NCI-H2107 treated with DMSO at 0.1 percent for 48 hours (cell line): ENCODE data around the gene CLEC20A.
"Not testable (repeated sequence)": the region's sequence is repeated elsewhere in the genome, so short reads cannot be mapped to it uniquely, and the experiment has no call there.

Source experiments
- DNase-seq: peaks from one replicate; lab custom pipeline; 2025; ENCODE audit not compliant: unreplicated experiment; lab: John Stamatoyannopoulos, UW

CLEC20A gene

DNA sequence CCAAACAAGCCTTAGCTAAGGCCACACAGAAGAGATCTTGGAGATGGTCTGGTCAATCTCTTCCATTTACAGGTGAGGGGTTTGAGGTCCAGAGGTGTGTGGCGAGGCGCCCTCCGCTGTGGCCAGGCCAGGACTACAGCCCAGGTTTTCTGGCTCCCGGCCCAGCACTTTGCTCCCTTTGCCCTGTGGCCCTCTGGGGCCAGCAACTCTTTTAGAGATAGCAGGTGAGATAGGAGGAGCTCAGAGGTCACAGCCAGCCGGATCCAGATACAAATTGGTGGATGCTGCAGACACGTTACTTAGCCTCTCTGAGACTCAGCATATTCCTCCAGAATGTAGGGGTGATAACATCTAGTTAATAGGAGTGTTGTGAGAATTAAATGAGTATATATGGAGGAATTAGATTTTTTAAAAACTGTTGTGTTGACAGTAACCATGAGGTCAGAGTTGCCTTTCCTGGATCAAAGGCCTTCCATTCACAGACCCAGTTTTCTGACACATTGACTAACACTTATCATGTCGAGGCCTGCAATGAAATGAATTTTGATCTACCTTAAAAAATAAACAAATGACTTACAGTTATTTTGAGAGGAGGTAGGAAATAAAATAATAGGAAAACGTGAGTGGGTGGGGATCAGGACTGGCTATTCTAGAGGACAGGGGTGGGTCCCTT, 32.7 kb upstream of the CLEC20A start:
- no peak for DNase-seq

DNA sequence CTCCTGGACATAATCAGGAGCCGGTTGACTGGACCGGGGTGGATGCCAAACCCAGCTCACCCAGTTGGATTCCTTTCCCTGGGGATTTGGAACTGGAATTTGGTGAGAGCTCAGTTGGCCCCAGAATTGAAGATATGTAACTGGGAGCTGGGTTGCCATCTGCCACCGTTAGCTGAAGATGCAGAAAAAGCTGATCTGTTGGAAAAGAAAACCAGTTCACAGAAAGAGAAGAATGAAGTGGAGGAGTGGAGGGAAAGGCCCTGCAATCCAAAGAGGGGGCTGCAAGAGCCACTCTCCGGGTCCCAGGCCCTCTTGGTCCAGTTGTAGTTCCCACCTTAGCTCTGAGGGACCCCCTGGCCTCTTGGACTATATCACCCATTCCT, 32.2 kb upstream of the CLEC20A start:
- DNase-seq, result no peak

DNA sequence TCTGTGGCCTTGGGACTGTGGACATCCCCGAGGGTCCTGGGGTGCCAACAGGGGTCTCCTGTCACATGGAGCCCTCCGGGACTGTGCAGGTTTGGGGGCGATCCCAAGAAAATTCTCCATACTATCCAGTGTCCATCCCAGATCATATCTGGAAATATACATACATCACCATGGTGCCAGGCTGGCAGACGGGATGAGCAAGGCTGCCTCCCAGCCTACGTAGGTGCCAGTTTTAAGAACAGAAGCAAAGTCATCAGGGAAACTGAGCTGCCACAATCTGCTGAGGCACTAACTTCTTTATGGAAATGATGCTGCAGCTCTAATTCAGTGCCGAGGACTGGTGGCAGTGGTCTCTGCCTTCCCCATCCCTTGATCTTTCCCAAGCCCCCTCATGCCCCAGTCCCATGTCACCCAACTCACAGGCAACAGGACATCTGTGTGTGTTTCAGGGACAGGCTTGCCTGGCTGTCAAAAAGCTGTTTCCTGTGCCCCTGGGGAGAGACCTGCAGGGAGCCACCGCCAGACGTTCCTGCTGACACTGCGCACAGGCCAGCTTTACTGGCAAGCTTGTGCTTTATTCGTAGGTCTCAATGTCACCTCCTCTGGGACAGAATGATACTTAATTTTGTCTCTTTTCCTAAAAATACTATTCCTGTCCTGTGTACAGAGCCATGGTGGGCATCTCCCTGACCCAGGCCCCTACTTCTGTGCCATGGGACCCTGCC, 31.6 kb upstream of the CLEC20A start:
- DNase-seq, result no peak

DNA sequence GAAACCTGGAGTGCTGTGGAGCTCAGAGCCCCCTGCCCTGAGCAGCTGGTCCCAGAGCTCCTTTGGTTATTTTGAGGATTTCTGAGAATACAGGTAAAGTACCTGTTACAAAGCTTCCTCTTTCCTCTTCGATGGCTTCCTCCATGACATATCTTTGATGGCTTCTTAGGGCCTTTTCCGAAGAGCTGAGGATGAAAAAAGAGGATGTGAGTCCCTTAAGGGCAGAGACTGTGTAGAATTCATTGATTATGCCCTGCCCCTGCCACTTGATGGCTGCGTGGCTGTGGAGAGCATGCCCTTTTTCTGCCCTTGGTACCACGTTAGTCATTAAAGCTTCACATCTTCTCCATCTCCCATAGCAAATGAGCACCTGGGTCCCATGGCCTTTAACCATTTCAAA, 30.4 kb upstream of the CLEC20A start:
- no peak for DNase-seq

DNA sequence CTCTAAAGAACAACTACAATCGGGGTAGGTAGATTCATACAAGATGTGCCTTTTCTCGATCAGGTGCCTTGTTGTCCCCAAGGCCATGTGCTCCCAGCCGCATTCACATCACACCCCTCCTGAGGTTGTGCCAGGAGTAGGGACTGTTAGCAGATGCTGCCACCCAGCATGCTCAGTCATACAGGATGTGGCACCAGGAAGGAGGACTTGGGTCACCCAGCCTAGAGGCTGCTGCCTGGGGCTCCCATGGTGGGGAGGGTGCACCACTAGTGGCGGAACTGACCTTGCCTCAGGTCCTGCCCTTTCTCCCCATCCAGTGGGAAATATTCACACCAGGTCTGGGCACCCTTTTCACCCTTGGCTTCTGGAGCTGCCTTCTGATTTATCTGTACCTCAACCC, 24.5 kb upstream of the CLEC20A start:
- DNase-seq, result no peak

DNA sequence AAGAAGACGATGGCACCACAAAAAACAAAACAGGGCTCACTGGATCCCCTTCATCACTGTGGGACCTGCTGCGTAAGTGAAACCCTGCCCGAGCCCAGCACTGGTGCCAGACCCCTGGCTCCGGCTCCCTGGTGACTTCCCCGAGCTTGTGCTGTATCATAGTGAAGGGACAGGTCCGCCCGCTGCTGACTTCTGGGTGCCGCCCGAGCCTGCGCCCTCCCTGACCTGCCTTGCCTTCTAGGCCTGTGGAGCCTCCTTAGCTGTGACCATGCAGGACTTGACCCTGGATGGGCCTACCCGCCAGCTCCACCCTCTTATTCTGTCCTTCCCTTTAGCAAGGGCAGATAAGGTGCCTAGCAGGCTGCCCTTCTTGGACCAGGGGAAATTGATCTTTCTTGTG, 24.0 kb upstream of the CLEC20A start:
- DNase-seq, result no peak

DNA sequence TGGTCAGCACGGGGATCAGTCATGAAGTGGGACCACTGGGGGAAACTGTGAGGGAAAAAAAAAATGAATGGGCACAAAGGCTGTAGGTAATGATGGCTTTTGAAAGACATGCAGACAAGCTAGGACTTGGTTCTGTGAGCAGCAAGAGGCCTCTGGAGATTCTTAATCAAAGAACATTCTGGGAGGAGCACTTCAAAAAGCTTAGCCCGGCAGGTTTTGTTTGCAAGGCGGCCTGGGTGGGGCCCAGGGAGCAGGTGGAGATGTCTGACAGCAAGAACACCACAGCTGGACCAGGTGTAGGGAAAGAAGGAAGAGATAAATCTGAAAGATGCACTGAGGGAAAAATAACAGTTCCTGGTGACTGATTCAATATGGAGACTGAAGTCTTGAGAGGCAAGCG, 22.1 kb upstream of the CLEC20A start:
- no peak for DNase-seq

DNA sequence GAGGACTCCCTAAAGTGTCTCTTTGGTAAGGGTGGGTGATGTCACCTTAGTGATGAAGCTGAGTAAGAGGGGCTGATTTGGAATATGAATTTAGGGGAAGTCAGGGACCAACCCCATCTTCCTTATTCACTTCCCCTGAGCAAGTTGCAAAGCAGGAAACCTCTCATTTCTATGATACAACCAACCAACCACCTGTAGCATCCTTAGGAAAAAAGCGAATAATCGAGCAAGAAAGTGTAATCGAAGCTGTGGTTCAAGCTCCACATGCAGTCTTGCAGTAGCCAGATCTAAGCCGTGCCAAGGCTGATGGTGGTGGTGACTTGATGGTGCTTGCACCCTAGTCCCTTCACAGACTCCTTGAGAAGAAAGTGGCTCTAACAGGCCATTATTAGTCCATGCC, 19.3 kb upstream of the CLEC20A start:
- no peak for DNase-seq

DNA sequence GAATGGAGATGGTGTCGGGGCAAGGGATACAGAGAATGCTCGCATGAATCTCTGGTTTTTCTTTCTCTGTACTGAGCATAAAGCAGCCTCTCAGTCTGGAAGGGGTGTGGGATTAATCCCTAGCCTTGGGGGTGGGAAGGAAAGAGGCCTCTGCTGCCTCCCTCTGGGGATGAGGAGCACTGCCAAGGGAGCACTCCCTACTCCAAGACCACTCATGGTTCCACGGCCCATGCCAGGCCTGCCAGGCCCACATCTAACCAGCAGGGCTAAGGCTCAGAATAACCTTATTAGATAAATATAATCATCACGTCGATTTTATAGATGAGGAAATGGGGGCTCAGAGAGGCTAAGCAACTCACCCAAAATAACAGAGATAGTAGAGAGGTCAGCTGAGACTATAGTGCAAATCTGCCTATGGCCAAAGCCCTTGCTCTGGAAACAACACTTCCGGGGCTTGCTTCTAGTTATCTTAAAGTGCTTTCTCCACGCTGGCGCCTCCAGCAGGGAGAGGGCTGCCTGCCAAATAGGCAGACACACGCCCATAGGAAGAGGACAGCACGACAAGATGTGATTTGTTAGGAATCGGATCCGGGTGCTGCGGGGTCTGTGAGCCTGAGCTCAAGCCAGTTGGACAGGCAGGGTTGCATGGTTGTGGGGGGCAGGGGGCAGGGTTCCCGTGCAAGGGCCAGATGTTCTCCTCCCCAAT, 16.7 kb upstream of the CLEC20A start:
- no peak for DNase-seq

DNA sequence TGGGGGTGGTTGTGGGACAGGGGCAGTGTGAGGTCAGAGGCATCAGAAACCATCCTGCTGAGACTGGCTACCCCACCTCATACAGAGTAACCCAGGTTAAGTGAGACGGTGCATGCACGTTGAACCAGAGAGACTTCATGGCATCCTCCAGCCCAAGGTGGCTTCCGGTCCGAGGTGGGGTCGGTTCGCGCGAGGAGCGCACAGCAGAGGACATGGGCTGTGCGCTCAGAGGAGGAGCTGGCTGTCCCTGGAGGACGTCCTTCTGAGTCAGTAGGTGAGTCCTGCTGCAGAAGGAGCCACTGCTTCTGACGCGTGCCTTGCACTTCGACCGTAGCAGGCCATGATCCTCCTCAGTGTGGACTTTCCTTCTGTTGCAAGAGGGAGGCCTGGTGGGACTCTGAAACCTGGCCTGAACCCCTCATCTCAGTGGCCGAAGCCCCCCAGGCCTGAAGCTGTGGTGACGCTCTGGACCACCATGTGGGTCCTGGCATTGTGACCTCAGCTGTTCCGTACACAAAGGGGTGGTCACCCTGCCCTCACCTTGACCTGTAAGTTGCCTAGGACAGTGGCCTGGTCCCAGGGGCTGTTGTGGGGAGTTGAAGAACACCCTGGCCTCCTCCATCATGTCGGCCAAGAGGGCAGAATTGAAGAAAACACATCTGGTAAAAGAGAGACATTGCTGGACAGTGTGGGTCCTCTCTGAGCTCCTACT, 16.0 kb upstream of the CLEC20A start, which contains the start of gene TEX35:
Gene TEX35, plus strand, starts transcription at position 544 of the 712 bp plus-strand sequence. Its CDS starts 80 bp downstream, at position 624.
- DNase-seq, result no peak

DNA sequence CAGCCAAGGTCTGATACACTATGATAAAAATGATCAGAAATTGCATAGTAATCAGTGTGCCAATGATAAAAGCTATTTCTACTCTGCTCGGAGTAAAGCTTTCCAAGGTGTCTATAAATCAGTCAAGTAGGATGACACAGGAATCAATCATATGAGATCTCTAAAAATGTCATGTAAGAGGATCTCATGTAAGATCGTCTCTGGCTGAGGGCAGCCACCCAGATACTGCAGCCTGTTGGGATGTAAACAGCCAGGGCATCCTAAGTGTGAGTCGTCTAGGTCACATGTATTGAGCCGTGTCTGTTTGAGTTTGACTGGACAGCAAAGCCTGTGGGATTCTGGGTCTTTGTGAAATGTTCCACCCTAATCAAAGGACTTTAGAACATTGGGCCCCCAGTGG, 13.4 kb upstream of the CLEC20A start:
- no peak for DNase-seq

DNA sequence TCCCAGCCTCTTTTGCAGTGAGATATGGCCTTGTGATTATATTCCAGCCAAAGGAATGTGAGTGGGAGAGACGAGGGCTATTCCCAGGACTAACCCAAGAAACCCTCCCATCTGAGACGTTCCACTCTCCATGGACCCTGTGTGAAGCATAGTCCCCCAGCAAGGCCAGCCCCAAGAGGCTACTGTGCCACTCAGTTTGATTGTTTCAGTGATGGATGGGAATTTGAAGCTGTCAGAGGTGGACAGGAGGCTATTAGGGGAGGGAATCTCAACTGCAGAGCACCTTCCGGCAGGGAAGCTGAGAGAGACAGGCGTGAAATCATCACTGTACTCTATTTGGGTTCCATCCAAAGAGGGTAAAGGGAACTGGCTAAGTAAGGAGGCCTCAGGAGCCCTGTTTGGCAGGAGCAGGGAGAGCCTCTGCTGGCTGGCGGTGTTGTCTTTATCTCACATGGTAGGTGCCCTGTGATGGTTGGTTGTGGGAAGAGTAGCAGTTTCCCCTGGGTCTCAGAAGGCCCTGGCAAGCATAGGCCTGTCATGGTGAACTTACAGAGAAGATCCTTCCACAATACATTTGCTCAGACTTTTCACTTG, 12.7 kb upstream of the CLEC20A start:
- no peak for DNase-seq

DNA sequence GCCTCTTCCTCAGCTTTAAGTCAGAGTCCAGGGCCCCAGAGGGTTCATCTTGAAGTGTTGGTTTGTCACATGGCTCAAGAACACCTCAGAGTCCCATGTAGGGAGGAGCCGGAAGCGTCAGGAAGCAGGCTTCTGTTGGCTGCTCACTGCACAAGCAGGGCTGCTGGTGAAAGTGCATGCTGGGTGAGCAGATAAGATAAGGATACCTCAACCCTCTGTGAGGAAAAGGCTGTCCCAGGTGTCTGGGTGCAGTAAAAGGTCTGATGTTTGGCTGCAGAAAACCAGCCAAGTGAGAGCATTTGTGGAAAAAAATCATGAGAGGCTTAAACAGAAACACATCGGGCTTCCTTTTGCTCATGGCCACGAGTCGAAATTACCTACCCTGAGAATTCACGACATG, 9.9 kb upstream of the CLEC20A start:
- no peak for DNase-seq

DNA sequence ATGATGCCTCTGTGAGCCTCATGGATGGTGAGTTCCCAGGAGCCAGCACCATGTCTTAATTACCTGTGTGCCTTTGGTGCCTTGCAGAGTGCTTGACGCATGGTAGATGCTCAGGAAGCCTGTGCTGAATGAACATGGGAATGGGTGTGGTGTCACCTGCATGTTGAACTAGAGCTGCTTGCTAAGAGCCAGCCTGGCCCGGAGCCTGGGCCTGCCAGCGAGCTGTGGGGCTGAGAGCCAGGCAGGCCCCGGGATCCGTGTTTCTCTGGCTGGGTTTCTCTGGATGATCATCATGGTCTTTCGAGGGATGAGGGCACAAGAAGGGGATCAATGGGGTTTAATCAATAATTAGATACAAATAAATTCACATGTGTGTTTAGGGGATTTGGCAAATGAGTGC, 9.4 kb upstream of the CLEC20A start:
- no peak for DNase-seq

DNA sequence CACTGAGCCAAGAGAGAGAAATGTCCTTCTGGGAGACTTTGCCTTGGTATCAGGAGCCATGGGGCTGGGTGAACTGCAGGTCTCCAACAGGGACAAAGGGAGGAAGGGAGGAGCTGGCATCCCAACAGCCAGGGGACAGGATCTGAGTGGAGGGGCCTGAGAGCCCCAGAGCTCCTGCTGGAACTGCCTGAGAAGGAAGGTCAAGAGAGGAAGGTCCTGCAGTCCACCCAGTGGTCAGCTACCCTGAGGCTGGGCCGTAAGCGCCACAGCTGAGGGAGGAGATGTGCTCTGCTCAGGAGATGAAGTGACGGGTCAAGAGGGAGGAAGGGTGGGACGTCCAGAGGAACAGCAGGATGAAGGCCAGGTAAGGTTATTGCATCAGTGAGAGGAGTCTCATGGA, 7.5 kb upstream of the CLEC20A start:
- no peak for DNase-seq

DNA sequence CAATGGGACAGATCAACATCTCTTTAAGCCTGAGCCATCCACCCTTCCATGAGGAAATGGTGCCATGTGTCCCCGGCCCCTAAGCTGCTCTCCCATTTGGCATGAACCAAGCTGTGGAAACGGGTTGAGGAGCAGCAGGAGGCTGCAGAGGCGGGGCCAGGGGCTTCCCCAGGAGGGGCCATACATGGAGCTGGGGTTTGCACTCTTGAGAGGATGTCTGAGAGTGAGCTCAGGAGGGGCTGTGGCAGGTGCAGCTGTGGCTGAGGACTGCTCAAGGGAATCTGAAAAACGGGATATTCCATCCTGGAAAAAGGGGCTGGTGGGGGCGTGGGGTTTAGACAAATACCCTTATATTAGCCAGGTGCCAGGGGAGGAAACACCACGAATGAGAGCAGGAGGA, 7.1 kb upstream of the CLEC20A start:
- no peak for DNase-seq

DNA sequence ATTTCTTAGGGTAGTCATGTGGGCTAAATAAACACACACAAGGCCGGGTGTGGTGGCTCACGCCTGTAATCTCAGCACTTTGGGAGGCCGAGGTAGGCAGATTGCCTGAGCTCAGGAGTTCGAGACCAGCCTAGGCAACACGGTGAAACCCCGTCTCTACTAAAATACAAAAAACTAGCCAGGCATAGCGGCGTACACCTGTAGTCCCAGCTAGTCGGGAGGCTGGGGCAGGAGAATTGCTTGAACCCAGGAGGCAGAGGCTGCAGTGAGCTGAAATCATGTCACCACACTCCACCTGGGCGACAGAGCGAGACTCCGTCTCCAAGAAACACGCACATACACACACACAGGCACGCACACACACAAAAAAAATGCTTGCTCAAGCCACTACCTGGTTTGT, 6.6 kb upstream of the CLEC20A start:
- DNase-seq, result not testable (repeated sequence)

DNA sequence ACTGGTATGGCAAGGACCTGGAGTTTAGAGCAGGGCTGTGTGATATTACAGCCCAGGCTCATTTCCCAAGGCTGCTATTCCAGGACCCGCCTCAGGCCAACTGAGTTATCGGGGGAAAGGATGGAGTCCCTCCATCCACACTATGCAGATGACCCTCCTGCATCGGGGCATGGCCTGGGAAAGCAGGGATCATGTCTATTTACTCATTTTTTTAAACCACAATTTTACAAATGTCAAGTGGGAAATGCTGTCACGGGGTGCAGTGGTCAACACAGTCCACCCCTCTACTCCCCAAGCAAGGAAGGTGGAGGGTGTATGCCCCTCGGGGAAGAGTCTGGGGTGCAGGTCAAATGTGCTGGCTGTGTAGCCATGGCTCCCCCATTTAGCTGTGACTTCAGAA, 6.1 kb upstream of the CLEC20A start:
- DNase-seq, result no peak

DNA sequence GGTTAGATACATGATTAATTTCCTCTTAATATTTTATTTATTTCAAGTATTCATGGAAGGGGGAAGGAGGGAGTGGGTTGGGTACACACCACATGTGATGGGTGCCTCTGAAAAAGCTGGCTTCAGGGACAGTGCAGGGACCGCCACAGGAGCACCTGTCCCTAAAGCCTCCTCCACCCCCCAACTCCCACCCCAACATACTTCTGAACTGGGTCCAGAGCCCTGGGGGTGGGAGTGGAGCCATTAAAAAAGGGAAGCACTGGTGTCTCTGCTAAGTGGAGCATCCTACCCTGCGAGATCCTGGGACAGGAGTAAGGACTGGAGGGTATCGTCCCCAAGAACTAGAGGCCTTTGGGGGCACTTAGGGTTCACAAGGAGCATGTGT, 5.6 kb upstream of the CLEC20A start:
- no peak for DNase-seq

DNA sequence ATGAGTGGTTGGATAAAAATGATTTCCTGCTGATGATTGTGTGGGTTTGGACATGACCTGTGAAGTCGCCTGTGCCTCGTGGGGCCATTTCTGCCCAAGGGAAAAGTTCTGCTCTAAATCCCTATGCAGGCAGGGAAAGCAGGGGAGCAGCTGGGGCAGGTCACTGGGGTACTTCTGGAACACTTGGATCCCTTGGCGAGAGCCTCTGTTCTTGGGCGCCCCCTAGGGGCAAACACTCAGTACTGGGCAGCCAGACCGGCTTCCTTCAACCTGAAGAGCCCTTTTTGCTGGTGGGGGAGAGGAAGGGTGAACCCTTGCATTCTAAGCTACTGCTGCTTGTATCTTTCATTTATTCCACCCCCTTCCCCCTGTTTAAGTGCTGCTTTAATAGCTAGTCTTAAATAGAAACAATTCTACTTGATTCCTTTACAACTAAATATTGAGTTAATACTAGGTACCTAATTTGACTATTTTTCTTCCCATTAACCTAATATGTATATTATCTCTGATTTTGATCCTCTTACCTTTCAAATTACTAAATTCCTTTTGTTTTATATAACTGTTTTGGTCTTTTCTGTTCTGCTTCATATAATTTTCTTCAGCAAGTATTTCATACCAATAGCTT, 5.1 kb upstream of the CLEC20A start:
- DNase-seq, result peak; percentile 70
